ENCODE measurements around the gene PTK6. TPM values are rescaled to one million over a fixed set of nuclear protein-coding genes. Genes with fewer than 3 reads are reported as not detected.

PTK6 gene
- total and polyA plus RNA-seq, 2 of the 13 experiments (the other 11 are each of a cell fraction or from before 2014, with no cell fraction given) = 0.08 TPM; not detected in 1

DNA sequence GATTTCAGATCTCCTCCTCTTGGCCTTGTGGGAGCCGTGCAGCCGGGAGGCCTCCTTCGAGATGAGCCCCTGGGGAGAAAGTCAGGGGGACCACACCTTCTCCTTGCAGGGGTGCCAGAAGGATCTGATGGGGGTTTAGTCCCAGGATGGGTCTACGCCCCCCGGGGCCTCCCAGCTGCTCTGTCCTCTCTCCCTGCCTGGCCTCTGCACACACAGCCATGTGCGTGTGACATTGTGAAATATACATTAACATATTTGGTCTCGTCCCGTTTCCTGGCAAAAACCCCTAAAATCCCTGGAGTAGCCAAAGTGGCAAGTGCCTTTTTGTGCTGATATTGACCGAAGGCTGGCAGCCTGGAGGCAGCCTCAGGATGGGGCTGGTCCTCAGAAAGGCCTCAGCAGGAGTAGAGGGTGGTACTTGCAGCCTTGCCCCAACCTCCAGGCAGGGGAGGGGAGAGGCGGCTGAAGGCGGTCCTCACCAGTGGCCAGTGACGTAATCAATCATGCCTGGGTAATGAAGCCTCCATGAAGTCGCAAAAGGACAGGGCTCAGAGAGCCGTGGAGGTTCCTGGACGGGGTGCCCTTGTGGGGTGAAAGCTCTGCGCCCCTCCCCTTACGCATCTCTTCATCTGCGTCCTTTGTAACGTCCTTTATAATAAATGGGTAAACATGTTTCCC lies 42.0 kb upstream of the PTK6 start (continued):
- TF ChIP-seq, protein P1, sequence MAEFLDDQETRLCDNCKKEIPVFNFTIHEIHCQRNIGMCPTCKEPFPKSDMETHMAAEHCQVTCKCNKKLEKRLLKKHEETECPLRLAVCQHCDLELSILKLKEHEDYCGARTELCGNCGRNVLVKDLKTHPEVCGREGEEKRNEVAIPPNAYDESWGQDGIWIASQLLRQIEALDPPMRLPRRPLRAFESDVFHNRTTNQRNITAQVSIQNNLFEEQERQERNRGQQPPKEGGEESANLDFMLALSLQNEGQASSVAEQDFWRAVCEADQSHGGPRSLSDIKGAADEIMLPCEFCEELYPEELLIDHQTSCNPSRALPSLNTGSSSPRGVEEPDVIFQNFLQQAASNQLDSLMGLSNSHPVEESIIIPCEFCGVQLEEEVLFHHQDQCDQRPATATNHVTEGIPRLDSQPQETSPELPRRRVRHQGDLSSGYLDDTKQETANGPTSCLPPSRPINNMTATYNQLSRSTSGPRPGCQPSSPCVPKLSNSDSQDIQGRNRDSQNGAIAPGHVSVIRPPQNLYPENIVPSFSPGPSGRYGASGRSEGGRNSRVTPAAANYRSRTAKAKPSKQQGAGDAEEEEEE (CRISPR knock-in tag; IDR thresholded peaks at IDR 0.05; ENCODE audit: borderline replicate concordance) = no peak
- TF ChIP-seq THYN1 (CRISPR knock-in tag; IDR thresholded peaks at IDR 0.05; ENCODE audit: borderline replicate concordance, low read depth) (no peak), CEBPB (IDR thresholded peaks at IDR 0.05; ENCODE audit: borderline replicate concordance, low read depth, low read length) (peak; percentile 79), FOXK2 (IDR thresholded peaks at IDR 0.05) (no peak), CC2D1A (CRISPR knock-in tag; IDR thresholded peaks at IDR 0.05) (no peak), ASH2L (IDR thresholded peaks at IDR 0.05; ENCODE audit: insufficient read length, low read depth, low read length) (peak; percentile 25), ZNF274 (CRISPR knock-in tag; IDR thresholded peaks at IDR 0.05) (peak; percentile 56; the same call in 1 of the 2 replicates), SALL2 (CRISPR knock-in tag; IDR thresholded peaks at IDR 0.05) (no peak), LCORL (IDR thresholded peaks at IDR 0.05) (no peak), LCORL (CRISPR knock-in tag; IDR thresholded peaks at IDR 0.05) (0 out of 2 replicates have a peak, but pooled peaks have one; percentile 48), MYC (CRISPR knock-in tag; IDR thresholded peaks at IDR 0.05; ENCODE audit: borderline replicate concordance) (no peak), SAP130 (CRISPR knock-in tag; IDR thresholded peaks at IDR 0.05; ENCODE audit: low read depth) (0 out of 2 replicates have a peak, but pooled peaks have one; percentile 6), ZNF777 (CRISPR knock-in tag; IDR thresholded peaks at IDR 0.05) (no peak), NONO (IDR thresholded peaks at IDR 0.05) (no peak), NONO (CRISPR knock-in tag; conservative IDR thresholded peaks at IDR 0.05) (0 out of 2 replicates have a peak, but pooled peaks have one; percentile 10), KDM3A (CRISPR knock-in tag; IDR thresholded peaks at IDR 0.05; ENCODE audit: low read depth) (no peak)
- TF ChIP-seq, protein P2, sequence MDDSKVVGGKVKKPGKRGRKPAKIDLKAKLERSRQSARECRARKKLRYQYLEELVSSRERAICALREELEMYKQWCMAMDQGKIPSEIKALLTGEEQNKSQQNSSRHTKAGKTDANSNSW (CRISPR knock-in tag; IDR thresholded peaks at IDR 0.05; ENCODE audit: borderline replicate concordance) = peak; percentile 46; the same call in 1 of the 2 replicates
- TF ChIP-seq, protein P3, sequence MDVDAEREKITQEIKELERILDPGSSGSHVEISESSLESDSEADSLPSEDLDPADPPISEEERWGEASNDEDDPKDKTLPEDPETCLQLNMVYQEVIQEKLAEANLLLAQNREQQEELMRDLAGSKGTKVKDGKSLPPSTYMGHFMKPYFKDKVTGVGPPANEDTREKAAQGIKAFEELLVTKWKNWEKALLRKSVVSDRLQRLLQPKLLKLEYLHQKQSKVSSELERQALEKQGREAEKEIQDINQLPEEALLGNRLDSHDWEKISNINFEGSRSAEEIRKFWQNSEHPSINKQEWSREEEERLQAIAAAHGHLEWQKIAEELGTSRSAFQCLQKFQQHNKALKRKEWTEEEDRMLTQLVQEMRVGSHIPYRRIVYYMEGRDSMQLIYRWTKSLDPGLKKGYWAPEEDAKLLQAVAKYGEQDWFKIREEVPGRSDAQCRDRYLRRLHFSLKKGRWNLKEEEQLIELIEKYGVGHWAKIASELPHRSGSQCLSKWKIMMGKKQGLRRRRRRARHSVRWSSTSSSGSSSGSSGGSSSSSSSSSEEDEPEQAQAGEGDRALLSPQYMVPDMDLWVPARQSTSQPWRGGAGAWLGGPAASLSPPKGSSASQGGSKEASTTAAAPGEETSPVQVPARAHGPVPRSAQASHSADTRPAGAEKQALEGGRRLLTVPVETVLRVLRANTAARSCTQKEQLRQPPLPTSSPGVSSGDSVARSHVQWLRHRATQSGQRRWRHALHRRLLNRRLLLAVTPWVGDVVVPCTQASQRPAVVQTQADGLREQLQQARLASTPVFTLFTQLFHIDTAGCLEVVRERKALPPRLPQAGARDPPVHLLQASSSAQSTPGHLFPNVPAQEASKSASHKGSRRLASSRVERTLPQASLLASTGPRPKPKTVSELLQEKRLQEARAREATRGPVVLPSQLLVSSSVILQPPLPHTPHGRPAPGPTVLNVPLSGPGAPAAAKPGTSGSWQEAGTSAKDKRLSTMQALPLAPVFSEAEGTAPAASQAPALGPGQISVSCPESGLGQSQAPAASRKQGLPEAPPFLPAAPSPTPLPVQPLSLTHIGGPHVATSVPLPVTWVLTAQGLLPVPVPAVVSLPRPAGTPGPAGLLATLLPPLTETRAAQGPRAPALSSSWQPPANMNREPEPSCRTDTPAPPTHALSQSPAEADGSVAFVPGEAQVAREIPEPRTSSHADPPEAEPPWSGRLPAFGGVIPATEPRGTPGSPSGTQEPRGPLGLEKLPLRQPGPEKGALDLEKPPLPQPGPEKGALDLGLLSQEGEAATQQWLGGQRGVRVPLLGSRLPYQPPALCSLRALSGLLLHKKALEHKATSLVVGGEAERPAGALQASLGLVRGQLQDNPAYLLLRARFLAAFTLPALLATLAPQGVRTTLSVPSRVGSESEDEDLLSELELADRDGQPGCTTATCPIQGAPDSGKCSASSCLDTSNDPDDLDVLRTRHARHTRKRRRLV (CRISPR knock-in tag; IDR thresholded peaks at IDR 0.05) = no peak
- TF ChIP-seq, protein P4, sequence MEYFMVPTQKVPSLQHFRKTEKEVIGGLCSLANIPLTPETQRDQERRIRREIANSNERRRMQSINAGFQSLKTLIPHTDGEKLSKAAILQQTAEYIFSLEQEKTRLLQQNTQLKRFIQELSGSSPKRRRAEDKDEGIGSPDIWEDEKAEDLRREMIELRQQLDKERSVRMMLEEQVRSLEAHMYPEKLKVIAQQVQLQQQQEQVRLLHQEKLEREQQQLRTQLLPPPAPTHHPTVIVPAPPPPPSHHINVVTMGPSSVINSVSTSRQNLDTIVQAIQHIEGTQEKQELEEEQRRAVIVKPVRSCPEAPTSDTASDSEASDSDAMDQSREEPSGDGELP (IDR thresholded peaks at IDR 0.05; ENCODE audit: borderline replicate concordance, low read depth) = peak; percentile 14; the same call in 1 of the 2 replicates

All from HepG2 (cell line).